Sigmoid colon (tissue), 7 donors: ENCODE measurements around the gene RNF215. TPM values are rescaled to one million over a fixed set of nuclear protein-coding genes. Genes with fewer than 3 reads are reported as not detected.

Experiments
- DNase-seq: peaks from one replicate; pipeline ENCODE4 v3.0.0-alpha.2; 2019
- H3K27ac ChIP-seq, 4 donors: fragments of 200-600 bp; sonication (generic); one replicate each; pipeline ENCODE4 v1.5.1; 2016 to 2019; ENCODE audit warnings: mild to moderate bottlenecking in 1 of 4
- H3K27me3 ChIP-seq, 3 donors: fragments of 200-600 bp; sonication (generic); one replicate each; pipeline ENCODE4 v1.5.1; 2019; ENCODE audit warnings: mild to moderate bottlenecking in 1 of 3
- H3K36me3 ChIP-seq, 4 donors: fragments of 200-600 bp; sonication (generic); one replicate each; pipeline ENCODE4 v1.5.1; 2016 to 2019
- H3K4me1 ChIP-seq, 4 donors: fragments of 200-600 bp; sonication (generic); one replicate each; pipeline ENCODE4 v1.5.1; 2017 to 2019
- H3K4me3 ChIP-seq, 4 donors: fragments of 200-600 bp; sonication (generic); one replicate each; pipeline ENCODE4 v1.5.1; 2017 to 2019; ENCODE audit warnings: mild to moderate bottlenecking in 2 of 4, moderate library complexity in 1 of 4
- H3K9me3 ChIP-seq, 4 donors: fragments of 200-600 bp in 3 of 4; sonication (generic) in 3 of 4; one replicate each; pipeline versions ENCODE4 v1.5.1 to v1.6.1; 2013 to 2019
- EP300 ChIP-seq, 4 donors: sonication (generic); formaldehyde crosslinking; IDR thresholded peaks; one replicate each; pipeline ENCODE4 v1.6.1; 2017; ENCODE audit warnings: antibody characterized with exemption in 4 of 4
- POLR2A ChIP-seq, 2 donors: fragments of 450-650 bp; IDR thresholded peaks; one replicate each; pipeline ENCODE4 v1.6.1; 2016; ENCODE audit warnings: antibody characterized with exemption in 2 of 2, mild to moderate bottlenecking in 2 of 2, moderate library complexity in 2 of 2
- POLR2AphosphoS5 ChIP-seq, 4 donors: sonication (generic); formaldehyde crosslinking; IDR thresholded peaks; one replicate each; pipeline ENCODE4 v1.6.1; 2017; ENCODE audit warnings: antibody characterized with exemption in 4 of 4
- WGBS, 2 donors: extraction: QIAGEN DNeasy Blood & Tissue Kit; methylation state at CpG; one replicate each; pipeline ENCODE4 v1.1.7; 2013; 5-methylcytosine and 5-hydroxymethylcytosine counted together
- intact Hi-C: fragments of 100-400 bp; cut with DNase I; formaldehyde crosslinking; loops from one replicate; pipeline ENCODE4 v1.15.1; 2023
- polyA plus RNA-seq, 3 donors: library from polyadenylated mRNA; stranded (reverse); fragments of 200-250 nt; gene quantifications; one replicate each; pipeline ENCODE4 v1.2.3, GENCODE V29; 2013
- total RNA-seq, 4 donors: library from RNA; depleted of rRNA; stranded (reverse); fragments of >200 nt; gene quantifications; one replicate each; pipeline ENCODE4 v1.1.0, GENCODE V29; 2016
- TF ChIP-seq, protein P1 (sequence below), 4 experiments: fragments of 450-650 bp in 3 of 4; fragments of 200-600 bp in 1 of 4; IDR thresholded peaks; one replicate each; pipeline ENCODE4 v1.5.1; 2016 to 2019; ENCODE audit warnings: antibody characterized with exemption in 4 of 4, mild to moderate bottlenecking in 3 of 4, moderate library complexity in 2 of 4
- donor health status: healthy with polysubstance abuse.
- donor health status: Bipolar disorder and iron deficiency.
- donor health status: healthy.

RNF215 gene
- total and polyA plus RNA-seq, 7 donors = 0.92 to 21.6 (median 12.2) TPM

- TF ChIP-seq EP300 (IDR thresholded peaks at IDR 0.05) (no peak), POLR2AphosphoS5 (IDR thresholded peaks at IDR 0.05) (no peak), POLR2A (IDR thresholded peaks at IDR 0.05) (no peak)
- TF ChIP-seq, protein P1, sequence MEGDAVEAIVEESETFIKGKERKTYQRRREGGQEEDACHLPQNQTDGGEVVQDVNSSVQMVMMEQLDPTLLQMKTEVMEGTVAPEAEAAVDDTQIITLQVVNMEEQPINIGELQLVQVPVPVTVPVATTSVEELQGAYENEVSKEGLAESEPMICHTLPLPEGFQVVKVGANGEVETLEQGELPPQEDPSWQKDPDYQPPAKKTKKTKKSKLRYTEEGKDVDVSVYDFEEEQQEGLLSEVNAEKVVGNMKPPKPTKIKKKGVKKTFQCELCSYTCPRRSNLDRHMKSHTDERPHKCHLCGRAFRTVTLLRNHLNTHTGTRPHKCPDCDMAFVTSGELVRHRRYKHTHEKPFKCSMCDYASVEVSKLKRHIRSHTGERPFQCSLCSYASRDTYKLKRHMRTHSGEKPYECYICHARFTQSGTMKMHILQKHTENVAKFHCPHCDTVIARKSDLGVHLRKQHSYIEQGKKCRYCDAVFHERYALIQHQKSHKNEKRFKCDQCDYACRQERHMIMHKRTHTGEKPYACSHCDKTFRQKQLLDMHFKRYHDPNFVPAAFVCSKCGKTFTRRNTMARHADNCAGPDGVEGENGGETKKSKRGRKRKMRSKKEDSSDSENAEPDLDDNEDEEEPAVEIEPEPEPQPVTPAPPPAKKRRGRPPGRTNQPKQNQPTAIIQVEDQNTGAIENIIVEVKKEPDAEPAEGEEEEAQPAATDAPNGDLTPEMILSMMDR (IDR thresholded peaks at IDR 0.05) = no peak
- peak; percentile 74 for DNase-seq
- intact Hi-C loops = loop anchor here (2.0 to 5.0 kb wide), 4 partner anchors 30 to 276 kb away; partner anchors contain the start of genes CCDC157 and SF3A1
- 29 to 35% methylated on average over 10 of the region's 10 CpGs for WGBS, 2 donors
- H3K4me3 ChIP-seq = peak overlapping the region; percentile 46 to 67 (median 62)
- H3K27ac ChIP-seq = peak overlapping the region; percentile 76 to 86 (median 81)
- peaks cover 0 to 17% (median 3%) of the 10 kb centered on the region in 4 donors for H3K36me3 ChIP-seq
- H3K4me1 ChIP-seq = peaks cover 3 to 16% (median 14%) of the 10 kb centered on the region in 4 donors
- H3K9me3 ChIP-seq = no peaks in the 10 kb centered on the region
- no peaks in the 10 kb centered on the region for H3K27me3 ChIP-seq
Measured at GRCh38 chr22:30386608-30386959, 627 bp downstream of the RNF215 start.

- Histone ChIP-seq H3K9me3 (no peaks in the 10 kb centered on the region), H3K4me3 (no peak overlapping the region), H3K27me3 (no peaks in the 10 kb centered on the region), H3K27ac (no peak overlapping the region), H3K36me3 (peaks cover 0 to 24% (median 5%) of the 10 kb centered on the region in 4 donors), H3K4me1 (peaks cover 3 to 16% (median 14%) of the 10 kb centered on the region in 4 donors)
- intact Hi-C loops = loop anchor here (2.0 to 5.0 kb wide), 4 partner anchors 29 to 275 kb away; partner anchors contain the start of genes CCDC157 and SF3A1
- TF ChIP-seq POLR2A (IDR thresholded peaks at IDR 0.05) (no peak), POLR2AphosphoS5 (IDR thresholded peaks at IDR 0.05) (no peak), EP300 (IDR thresholded peaks at IDR 0.05) (no peak)
- TF ChIP-seq, protein P1 (IDR thresholded peaks at IDR 0.05) = no peak
- 92 to 96% methylated on average over 10 of the region's 10 CpGs for WGBS, 2 donors
- DNase-seq = no peak
Measured at GRCh38 chr22:30385942-30386341, 1.3 kb downstream of the RNF215 start.

DNA sequence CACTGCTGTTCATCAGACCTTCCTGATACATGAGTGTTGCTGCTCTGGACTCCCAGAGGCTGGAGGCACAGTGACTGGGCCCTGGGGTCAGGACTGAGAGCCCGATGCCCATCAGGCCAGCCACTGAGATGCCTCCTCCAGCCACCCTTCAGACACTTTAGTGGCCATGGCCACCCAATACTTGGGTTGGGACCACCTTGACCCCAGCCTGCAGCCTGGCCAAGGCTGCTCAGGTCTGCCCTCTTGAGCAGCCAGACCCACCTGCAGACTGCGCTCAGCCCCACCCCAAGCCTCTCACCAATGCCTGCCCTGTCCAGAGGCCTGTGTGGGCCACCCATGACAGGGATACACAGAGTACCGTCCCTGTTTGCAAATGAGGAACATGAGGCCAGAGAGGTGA, 4.2 kb downstream of the RNF215 start:
- Histone ChIP-seq H3K27ac (no peak overlapping the region), H3K9me3 (no peaks in the 10 kb centered on the region), H3K27me3 (no peaks in the 10 kb centered on the region), H3K4me1 (peaks cover 3 to 16% (median 14%) of the 10 kb centered on the region in 4 donors), H3K36me3 (peaks cover 0 to 45% (median 5%) of the 10 kb centered on the region in 4 donors), H3K4me3 (no peak overlapping the region)
- intact Hi-C loops = no loop called here
- DNase-seq = no peak
- TF ChIP-seq, protein P1 (IDR thresholded peaks at IDR 0.05) = no peak
- TF ChIP-seq EP300 (IDR thresholded peaks at IDR 0.05) (no peak), POLR2A (IDR thresholded peaks at IDR 0.05) (no peak), POLR2AphosphoS5 (IDR thresholded peaks at IDR 0.05) (no peak)
- 61 to 65% methylated on average over 3 of the region's 3 CpGs for WGBS, 2 donors

- intact Hi-C loops = no loop called here
- no peak overlapping the region for H3K27ac ChIP-seq
- peaks cover 0 to 45% (median 5%) of the 10 kb centered on the region in 4 donors for H3K36me3 ChIP-seq
- 94 to 97% methylated on average over 5 of the region's 5 CpGs for WGBS, 2 donors
- TF ChIP-seq, protein P1 (IDR thresholded peaks at IDR 0.05) = no peak
- no peak for TF ChIP-seq EP300 (IDR thresholded peaks at IDR 0.05)
- H3K27me3 ChIP-seq = no peaks in the 10 kb centered on the region
- no peak for DNase-seq
- H3K9me3 ChIP-seq = no peaks in the 10 kb centered on the region
- H3K4me1 ChIP-seq = peaks cover 0 to 12% (median 10%) of the 10 kb centered on the region in 4 donors
- H3K4me3 ChIP-seq = no peak overlapping the region
Measured at GRCh38 chr22:30382340-30382739, 4.9 kb downstream of the RNF215 start.

DNA sequence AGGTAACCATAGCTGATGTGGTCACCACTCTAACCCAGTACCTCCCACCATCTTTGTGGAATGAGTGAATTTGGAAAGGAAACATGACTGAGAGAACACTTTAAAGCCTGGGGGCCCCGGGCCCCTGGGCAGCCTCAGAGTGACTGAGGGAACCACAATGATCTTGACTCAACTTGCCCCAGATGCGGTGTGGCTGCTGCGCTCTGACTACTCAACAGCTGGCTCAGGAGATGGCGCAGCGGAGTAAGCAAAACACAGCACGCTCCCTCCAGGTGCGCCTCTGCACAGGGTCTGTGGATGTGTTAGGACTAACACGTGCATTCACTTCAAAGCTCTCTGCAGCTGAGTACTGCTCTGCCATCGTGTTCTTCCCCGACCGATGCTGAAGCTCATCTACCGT, 5.9 kb downstream of the RNF215 start:
- H3K27me3 ChIP-seq = no peaks in the 10 kb centered on the region
- H3K9me3 ChIP-seq = no peaks in the 10 kb centered on the region
- H3K36me3 ChIP-seq = peaks cover 0 to 45% (median 5%) of the 10 kb centered on the region in 4 donors
- no peak overlapping the region for H3K27ac ChIP-seq
- TF ChIP-seq POLR2AphosphoS5 (IDR thresholded peaks at IDR 0.05) (no peak), POLR2A (IDR thresholded peaks at IDR 0.05) (no peak), EP300 (IDR thresholded peaks at IDR 0.05) (no peak)
- TF ChIP-seq, protein P1 (IDR thresholded peaks at IDR 0.05) = no peak
- DNase-seq = no peak
- intact Hi-C loops = no loop called here
- H3K4me3 ChIP-seq = no peak overlapping the region
- peaks cover 0 to 5% (median 4%) of the 10 kb centered on the region in 4 donors for H3K4me1 ChIP-seq
- WGBS, 2 donors = 78 to 86% methylated on average over 12 of the region's 12 CpGs
